GM19397 (cell line): ENCODE measurements around the gene E4F1.

Experiments used
- ATAC-seq: cut with Tn5 transposase; IDR thresholded peaks from one replicate; pipeline ENCODE4 v1.9.1; 2021; ENCODE audit warnings: mild to moderate bottlenecking, moderate library complexity; ENCODE audit not compliant: unreplicated experiment

E4F1 gene

DNA sequence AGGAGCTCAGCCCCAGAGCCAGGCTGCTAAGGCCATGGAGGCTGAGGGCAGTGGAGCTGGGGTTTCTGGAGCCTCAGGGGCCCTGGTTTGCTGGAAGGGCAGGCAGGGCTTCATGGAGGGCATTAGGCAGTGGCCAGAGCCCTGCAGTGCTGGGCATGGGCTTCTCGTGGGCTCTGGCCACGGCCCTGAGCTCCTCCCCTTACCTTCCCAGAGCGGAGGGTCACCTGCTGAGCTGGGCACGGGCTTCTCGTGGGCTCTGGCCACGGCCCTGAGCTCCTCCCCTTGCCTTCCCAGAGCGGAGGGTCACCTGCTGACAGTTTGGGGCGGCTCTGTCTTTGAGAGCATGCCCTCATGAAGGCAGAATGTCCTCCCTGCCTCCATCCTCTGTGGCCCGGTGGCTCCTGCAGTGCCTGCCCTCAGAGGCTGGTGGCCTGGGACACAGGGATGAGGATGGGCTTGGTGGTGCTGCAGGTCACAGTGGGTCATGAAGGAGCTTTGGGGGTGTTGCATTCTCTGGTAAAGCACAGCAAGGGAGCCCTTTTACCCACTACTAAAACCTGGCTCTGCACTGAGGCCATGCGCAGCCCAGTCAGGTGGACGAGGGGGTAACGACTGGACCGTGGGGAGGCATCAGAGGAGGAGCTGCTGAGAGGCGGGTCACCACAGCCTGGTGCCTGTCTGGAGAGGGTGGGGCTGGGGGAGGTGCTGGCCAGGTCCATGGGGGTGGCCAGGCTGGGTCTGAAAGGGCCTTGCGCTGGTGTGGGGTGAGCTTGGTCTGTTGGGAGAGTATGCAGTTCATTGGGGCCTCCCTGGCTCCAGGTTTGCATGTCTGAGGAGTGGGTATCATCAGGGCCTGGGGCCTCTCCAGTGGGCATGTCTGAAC lies 47.4 kb downstream of the E4F1 start:
- no peak for ATAC-seq

DNA sequence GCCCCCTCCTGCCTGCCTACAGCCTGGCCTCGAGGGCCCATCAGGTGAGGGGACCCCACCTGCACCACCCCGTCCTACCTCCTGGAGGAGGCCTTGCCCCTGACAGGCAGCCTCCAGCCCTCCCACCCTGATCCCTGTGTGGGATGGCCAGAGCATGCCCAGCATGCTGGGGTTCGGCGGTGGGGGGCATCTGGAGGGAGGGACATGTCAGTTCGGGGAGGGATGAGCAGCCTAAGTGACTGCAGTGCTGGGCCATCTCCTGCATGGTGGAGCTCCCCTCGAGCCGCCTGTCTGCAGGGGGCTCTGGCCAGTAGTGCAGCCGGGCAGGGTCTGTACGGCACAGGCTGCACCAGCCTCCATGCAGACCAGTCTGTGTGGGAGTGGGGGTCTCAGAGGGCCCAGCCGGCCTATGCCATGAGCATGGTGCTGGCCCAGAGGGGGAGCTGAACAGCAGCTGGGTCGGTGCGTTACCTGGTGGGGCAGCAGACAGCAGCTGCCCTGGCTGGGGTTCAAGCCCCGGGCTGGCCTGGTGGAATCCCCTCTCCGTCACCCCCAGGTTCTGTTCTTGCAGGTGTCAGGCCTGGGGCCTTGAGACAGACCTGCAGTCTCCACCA lies 48.6 kb downstream of the E4F1 start:
- no peak for ATAC-seq

DNA sequence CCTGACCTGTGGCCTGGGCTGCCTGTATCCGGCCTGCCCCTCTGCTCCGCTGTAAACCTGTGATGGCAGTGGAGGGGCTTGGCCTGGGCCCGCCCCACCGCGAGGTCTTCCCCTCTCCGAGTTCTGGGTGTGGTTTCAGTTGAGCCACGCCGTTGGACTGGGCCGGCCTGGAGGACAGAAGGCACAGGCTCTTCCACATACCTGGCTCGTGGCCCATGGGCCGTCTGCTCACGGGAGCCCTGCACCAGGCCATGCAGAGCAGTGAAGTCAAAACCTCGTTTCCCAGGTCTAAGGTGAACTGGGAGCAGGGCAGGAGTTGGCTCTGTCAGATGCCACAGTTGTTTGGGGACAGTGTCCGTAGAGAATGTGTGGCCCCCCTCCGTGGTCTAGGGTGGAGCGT lies 50.1 kb downstream of the E4F1 start:
- ATAC-seq = no peak

DNA sequence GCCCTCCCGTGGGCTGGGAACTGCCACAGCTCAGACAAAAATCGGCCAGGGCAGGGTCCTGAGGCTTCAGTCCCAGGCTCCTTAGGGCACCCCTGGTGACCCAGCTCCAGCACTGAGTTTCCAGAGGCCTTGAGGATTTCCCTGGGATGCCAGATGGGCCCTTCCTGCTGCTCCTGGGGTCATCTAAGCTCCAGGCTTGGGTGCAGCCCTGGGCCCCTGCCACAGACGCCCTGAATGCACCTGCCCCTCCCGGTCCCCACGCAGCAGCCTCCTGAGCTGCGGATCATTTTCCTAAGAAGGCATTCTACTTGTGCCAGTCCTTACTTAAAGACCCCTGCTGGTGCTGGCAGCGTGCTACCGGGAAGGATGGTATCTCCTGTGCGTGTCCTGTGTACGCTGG lies 50.5 kb downstream of the E4F1 start:
- no peak for ATAC-seq

DNA sequence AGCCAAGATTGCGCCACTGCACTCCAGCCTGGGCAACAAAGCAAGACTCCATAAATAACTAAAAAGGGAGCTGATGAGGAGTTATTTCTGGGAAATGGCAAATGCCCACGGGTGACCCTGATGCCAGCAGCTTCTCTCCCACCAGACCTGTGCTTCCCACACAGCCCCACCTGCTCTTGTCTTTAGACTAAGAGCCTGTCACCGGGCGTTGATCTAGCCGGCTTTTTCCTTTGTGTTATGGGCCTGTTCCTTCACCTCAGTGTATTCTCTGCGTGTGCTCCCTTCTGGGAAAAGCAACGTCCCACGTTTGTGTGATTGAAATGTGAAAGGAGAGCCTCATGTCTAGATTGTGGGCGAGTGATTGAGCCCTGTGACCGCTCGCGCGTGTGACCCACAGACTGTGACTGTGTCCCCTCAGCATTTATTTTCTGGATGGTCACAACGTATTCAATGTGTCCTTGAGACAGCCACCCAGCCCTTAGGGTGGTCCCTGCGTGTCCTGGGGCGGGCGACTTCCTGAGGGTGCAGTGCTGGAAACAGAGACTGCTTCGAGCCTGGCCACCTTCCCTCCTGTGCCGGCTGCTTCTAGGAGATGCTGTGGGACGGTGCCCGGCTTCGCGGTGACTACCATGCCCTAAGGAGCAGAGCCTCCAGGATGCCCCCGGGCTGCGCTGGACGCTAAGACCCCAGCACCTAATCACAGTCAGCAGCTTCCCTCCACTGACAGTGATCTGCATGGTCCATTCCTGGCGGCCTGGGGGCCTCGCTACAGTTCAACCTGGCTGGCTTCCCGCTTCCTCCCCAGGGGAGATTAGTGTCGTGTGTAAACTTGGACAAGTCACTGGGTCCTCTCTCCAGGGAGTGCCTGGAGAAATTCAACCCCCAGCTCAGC lies 52.3 kb downstream of the E4F1 start:
- no peak for ATAC-seq

DNA sequence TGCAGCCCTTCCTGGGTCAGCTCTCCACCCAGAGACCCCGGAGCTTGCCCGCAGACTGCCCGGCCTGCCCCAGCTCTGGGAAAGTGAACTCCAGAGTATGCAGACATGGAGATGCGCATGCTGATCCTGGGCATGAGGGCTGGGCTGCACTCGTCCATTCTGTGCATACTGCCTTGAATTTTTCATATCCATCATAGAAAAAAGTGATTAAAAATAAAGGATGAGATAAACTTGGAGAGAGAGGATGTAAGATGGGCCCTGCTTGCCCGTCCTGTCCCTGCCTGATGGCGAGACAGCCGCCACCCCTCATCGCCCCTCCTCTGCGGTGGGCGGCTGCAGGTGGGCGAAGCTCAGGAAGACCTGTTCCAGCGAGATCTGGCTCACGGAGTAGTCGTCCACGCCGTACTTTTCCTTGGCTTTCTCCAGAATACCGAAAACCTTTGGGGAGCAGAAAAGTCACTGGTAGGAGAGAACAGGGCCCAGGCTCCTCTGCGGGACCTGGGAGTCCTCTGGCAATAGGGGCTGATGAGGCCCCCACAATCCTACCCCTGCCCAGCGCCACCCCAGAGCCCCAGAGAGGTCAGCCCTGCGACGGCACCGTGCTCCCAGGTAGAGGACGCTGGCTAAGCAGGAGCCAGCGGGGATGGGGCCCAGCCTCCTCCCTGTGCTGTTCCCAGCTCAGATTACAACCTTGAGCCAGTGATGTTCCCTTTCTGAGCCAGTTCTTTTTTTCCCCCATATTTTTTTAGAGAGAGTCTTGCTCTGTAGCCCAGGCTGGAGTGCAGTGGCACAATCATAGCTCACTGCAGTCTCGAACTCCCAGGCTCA lies 53.2 kb downstream of the E4F1 start:
- ATAC-seq = no peak

DNA sequence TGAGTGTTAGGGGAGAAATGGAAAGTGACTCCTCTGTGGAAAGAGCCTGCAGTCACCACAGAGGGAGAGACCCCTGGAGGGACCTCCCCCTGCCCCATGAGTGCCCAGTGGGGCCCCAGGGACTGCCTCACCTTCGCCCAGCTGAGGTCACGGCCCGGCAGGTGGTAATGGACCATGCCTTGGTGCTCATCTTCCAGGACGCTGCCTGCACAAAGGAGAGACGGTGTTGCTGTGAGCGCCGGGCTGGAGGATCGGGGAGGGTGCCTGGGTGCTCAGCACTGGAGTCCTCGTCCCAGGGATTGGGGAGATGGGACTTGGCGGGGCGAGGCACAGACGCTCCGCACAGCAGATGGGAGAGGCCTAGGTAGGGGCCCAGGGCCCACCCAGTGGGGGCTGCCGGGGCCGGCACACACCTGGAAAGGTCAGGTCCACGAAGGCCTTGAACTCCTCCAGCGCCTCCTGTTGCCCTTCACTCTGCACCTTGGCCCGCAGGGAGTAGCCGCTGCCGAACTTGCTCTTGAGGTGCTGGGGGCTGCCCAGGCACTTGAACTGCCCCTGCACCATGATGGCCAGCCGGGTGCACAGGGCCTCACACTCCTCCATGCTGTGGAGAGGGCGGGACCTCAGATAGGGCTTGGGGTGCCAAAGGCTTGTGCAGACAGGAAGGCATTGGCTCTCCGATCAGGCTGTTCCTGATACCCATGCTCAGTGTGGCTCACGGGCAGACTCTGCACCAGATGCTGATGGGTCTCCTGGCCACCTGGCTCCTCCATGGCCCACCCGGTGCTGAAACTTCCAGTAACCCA lies 54.3 kb downstream of the E4F1 start:
- ATAC-seq = no peak

DNA sequence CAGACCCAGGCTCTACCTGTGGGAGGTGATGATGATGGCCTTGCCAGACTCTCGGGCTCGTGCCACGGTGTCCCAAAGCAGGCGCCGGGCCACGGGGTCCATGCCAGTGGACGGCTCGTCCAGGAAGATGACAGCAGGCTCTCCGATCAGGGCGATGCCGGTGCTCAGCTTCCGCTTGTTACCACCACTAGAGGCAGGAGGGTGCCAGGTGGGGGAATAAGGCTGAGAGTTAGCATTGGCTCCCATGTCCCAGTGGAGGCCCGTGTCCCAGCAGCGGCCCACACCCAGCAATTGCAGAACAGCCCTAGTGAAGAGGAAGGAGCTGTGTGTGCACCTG lies 54.8 kb downstream of the E4F1 start:
- no peak for ATAC-seq

DNA sequence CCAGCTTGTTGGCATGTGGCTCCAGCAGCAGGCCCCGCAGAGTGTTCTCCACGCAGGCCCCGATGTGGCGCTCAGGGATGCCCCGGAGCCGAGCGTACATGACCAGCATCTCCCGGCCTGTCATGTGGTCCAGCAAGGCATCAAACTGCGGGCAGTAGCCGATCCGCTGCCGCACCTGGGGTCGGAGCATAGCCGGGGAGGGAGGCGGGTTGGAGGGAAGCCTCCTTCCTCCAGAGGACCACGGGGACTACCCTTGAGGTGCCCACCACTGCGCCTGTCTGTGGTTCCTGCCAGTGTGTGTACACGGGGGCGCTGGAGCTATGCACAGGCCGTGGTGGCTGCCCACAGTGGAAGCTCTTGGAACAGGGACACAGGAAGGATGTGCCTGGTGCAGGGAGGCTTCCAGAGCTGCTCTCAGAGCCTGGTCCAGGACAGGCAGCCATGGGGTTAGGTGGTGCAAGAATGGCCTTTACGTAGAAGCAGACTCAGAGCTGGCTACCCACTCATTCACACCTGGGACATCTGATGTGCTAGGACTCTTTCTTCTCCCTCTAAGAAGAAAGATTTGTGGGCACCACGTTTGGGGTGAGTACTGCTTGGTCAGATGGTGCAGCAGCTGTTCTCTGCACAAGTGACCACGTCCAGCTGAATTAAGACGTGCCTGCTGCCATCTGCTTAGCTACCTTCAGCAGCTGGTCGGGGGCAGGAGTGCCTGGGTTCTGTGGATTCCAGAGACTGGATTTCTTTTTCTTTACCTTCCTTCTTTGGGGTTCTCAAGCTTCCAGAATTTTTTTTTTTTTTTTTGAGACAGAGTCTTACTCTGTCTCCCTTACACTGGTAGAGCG lies 55.8 kb downstream of the E4F1 start:
- ATAC-seq = no peak

DNA sequence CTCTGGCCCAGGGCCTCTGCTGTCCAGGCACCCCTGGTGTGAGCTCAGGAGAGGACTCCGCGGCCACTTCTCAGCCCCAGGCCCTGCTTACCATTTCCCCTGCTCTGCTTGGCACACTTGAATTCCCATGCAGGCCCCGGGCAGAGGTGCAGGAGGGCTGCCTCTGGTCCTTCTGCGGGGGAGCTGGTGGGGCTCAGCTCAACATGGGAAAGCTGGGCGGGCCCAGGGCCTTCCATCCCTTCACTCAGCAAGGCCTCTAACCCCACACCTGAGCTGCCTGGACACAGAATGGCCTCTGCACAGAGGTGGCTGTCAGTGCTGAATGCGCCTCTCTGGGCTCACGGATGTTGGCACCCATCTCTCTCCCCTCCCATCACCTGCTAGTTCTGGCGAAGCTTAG lies 57.1 kb downstream of the E4F1 start:
- ATAC-seq = no peak

DNA sequence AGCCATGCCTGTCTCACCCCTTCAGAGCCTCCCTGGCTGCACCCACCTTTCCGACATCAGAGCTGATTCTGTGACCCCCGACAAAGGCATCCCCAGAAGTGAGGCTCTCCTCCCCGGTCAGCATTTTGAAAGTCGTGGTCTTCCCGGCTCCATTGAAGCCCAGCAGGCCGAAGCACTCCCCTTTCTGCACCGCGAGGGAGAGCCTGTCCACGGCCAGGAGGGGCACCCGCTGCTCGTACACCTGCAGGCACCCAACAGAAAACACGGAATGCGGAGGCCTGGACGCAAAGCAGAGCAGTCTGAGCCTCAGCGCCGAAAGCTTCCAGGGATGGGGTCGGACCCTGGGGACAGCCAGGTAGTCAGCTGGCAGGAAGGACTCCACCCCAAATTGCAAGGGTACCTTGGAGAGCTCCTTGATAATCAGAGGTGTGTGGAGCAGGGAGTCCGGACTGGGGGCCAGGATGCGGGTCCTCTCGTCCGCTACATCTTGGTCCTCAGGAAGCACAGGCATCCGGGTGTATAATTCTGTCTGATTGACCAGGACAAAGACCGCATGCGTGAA lies 57.7 kb downstream of the E4F1 start:
- no peak for ATAC-seq

DNA sequence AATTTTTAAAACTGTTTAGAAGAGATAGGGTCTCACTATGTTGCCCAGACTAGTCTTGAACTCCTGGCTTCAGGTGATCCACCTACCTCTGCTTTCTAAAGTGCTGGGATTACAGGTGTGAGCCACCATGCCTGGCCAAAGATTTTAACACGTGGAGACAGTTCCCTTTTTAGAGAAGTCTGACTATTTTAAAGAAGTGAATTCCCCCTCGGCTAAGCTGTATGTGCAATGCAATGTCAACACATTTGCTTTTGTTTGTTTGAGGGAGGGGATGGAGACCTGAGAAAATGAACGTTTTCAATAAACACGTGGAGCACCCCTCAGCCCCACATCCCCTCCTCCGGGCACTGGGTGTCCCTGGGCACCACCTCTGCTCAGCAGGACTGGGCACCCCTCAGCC lies 58.9 kb downstream of the E4F1 start:
- ATAC-seq = no peak

DNA sequence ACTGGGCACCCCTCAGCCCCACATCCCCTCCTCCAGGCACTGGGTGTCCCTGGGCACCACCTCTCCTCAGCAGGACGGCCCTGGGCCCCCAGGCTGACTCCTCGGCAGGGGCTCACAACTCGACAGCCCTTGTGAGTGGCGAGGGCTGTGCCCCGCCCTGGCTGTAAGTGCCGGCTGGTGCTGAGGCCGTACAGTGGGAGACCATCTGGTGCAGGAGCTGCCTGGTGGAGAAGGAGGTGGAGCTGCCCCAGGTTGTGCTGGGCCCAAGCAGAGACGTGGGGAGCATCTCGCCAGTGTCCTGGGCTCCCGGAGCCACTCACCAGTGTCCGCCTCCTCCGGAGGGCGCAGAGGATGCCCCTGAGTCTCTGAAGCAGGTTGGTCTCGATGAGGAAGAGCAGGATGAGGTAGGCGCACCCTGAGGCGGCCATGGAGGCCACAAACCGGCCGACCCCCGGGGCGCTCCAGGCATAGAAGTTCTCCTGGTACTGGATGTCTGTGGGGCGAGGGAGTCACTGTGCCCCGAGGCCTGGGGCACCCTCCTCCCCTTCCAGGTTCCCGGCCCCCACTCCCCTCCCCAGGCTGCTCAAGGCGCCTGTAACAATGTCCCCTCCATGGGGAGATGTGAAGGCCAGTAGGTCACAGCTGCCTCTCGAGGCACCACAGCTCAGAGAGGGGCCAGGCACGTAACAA lies 59.6 kb downstream of the E4F1 start:
- no peak for ATAC-seq

DNA sequence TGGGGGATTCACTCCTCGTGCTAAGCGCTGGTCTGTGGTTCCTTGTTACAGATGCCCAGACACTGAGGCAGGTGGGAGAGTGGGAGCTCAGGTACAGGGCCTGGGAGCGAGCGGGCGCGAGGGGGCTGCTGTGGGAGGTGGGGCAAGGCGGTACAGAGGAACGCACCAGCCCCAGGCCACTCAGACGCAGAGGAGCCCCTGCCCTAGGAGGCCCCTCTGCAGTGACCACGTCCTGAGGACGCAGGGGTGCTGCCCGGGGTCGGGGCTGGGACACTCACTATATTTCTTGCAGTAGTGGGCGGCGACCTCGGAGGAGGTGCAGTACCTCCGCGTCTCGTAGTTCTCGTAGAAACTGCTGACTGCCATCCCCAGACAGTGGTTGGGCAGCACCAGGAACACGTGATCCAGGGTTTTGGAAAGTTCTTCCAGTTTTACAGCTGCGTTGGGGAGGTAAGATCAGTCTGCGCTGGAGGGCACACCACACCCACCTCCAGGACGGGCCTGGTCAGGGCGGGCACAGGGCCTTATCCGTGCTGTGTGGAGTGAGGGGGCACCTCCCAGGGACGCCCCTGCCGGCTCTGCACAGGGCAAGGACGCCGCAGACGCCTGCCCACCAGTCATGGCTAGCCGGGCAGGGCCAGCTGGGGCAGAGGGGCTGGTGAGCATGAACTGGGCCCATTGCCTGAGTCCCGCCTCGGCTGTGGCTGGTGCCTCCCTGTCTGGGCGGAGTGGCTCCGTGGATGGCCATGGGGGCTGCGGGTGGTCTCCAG lies 60.8 kb downstream of the E4F1 start:
- no peak for ATAC-seq

DNA sequence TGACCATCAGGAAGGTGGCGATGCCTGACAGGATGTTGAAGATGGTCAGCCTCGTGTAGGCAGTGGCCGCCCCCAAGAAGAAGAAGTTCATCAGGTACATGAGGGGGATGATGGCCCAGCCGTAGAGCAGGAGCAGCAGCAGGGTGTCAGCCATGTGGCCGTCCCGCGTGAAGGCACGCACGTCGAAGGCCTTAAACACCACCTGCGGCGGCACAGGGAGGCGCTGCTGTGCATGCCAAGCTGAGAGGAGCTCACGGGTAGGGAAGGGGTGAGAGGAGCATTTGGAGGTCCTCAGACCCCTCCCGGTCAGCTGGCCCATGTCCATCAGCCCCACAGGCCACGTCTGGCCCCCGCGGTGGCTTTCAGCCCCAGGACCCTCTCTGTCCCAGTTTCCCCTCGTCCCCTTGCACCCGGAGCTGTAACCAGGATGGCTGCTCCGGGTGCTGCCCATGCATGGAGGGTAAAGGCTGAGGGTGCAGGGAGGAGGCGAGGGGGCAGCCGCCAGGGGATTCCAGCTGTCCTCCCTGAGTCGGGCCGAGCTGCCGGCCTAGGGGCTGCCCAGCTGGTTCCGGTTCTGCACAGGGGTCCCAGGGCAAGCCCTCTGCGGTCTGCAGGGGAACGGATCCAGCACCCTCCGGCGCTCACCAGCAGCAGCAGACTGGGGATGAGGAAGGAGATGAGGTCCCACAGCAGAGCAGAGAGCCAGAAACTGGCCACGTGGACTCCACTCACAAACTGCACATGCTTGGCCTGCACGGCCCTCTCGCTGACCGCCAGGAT lies 61.6 kb downstream of the E4F1 start:
- ATAC-seq = no peak
